BJ (cell line): ENCODE measurements around the gene CSF1. TPM values are rescaled to one million over a fixed set of nuclear protein-coding genes. Genes with fewer than 3 reads are reported as not detected.
A peak's percentile ranks its signal among the peaks of the same experiment; 100 is the strongest.
"Not testable (repeated sequence)": the region's sequence is repeated elsewhere in the genome, so short reads cannot be mapped to it uniquely, and the experiment has no call there.

Source experiments
- CTCF ChIA-PET: fragments of 350-600 bp; formaldehyde crosslinking; extraction: SDS; loops from one replicate; lab custom pipeline; 2021; ENCODE audit warnings: antibody characterized with exemption, inconsistent platforms; lab: Yijun Ruan, JAX
- POLR2A ChIA-PET: fragments of 300-600 bp; sonication (Branson Sonifier 250); formaldehyde crosslinking; extraction: SDS; loops from one replicate; lab custom pipeline; 2021; ENCODE audit warnings: antibody characterized with exemption; lab: Charles Lee
- DNase-seq: peaks from one replicate; pipeline ENCODE4 v3.0.0-alpha.2; 2011; ENCODE audit warnings: low read depth
- H3K27me3 ChIP-seq: 2 replicates; pipeline ENCODE4 v1.6.0; 2011; ENCODE audit warnings: low read length; ENCODE audit not compliant: control insufficient read depth, insufficient read depth
- H3K36me3 ChIP-seq: 2 replicates; pipeline ENCODE4 v1.5.1; 2011; ENCODE audit warnings: low read length; ENCODE audit not compliant: control insufficient read depth, insufficient read depth
- H3K4me3 ChIP-seq: 2 replicates; pipeline ENCODE4 v1.5.1; 2011; ENCODE audit warnings: low read depth, mild to moderate bottlenecking, control low read depth, low read length
- polyA plus RNA-seq: library from polyadenylated mRNA; depleted of rRNA; stranded (reverse); fragments of >200 nt; gene quantifications from 2 replicates; pipeline ENCODE4 v1.2.3, GENCODE V29; 2011
- TF ChIP-seq, protein P1 (sequence below): IDR thresholded peaks from 2 replicates; pipeline ENCODE4 v1.5.1; 2011; ENCODE audit warnings: low read depth, mild to moderate bottlenecking, control low read depth, inconsistent platforms, low read length, moderate library complexity; ENCODE audit not compliant: insufficient read depth

The CSF1 gene
- polyA plus RNA-seq, 1 experiment = 48.4 TPM

DNA sequence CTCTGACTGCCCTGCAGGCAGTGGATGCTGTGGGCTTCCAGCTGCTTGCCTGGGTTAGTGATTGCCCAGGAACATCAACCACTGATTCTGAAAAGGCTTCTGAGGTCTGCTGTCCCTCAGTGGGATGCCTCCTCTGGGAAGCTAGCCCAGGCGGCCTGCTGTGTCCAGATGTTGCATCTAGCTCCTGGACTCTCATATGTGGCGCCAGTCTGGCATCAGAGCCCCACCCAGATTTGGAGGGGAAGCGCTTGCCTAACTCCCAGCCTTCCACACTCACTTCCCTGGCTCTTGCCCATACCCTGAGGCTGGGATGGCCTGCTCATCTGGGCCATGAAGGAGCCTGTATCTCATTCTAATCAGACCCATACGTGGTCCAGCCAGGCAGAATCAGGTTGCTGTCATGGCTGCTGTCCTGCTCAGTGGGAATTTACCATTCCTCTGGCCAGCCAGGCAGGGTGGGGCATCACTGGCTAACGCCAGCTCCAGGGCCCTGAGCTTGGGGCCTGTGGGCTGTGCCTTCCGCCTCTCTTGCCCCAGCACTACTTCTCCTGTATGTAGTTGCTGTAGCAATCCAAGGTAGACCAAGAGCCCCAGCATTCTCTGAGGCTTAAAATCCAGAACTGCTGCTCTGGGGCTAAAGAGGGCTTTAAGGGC lies 4.1 kb downstream of the CSF1 start:
- H3K4me3 ChIP-seq = no peak overlapping the region
- peaks cover 34% of the 10 kb centered on the region for H3K36me3 ChIP-seq
- POLR2A ChIA-PET = no interaction called here
- CTCF ChIA-PET = interaction anchor here (0.7 to 3.3 kb wide), 6 partner anchors 8 to 137 kb away, joined by 3 to 25 read pairs (median 4); partner anchors contain the start of gene AHCYL1
- no peaks in the 10 kb centered on the region for H3K27me3 ChIP-seq
- DNase-seq = peak; percentile 82
- TF ChIP-seq, protein P1, sequence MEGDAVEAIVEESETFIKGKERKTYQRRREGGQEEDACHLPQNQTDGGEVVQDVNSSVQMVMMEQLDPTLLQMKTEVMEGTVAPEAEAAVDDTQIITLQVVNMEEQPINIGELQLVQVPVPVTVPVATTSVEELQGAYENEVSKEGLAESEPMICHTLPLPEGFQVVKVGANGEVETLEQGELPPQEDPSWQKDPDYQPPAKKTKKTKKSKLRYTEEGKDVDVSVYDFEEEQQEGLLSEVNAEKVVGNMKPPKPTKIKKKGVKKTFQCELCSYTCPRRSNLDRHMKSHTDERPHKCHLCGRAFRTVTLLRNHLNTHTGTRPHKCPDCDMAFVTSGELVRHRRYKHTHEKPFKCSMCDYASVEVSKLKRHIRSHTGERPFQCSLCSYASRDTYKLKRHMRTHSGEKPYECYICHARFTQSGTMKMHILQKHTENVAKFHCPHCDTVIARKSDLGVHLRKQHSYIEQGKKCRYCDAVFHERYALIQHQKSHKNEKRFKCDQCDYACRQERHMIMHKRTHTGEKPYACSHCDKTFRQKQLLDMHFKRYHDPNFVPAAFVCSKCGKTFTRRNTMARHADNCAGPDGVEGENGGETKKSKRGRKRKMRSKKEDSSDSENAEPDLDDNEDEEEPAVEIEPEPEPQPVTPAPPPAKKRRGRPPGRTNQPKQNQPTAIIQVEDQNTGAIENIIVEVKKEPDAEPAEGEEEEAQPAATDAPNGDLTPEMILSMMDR = no peak

DNA sequence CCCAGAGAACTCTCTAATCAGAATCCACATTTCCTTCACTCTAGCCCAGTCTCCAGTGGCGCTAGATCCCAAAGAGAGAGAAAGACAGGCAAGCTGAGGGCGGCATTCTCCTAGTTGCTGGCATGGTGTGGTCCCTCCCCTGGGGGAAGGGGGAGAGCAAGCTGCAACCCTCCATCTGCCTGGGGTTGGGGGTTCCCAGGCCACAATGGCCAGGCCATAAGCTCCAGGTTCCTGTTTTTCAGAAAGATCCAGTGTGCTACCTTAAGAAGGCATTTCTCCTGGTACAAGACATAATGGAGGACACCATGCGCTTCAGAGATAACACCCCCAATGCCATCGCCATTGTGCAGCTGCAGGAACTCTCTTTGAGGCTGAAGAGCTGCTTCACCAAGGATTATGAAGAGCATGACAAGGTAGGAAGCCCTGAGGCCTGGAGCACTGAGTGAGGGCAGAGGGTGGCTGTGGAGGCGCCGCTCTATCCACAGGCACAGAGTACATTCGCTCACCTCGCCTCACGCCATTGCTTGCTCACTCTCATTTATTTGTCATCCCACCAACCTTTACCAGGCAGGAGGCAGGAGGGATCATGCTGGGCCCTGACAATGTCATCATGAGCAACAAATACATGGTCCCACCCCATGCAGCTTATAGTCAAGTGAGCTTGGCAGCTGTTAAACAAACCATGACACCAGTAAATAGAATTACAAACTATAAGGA lies 6.6 kb downstream of the CSF1 start:
- Histone ChIP-seq H3K27me3 (no peaks in the 10 kb centered on the region), H3K4me3 (no peak overlapping the region), H3K36me3 (peaks cover 48% of the 10 kb centered on the region)
- no peak for DNase-seq
- CTCF ChIA-PET = interaction anchor here (1.0 to 2.4 kb wide), 2 partner anchors 8 to 67 kb away, joined by 3 to 8 read pairs; partner anchors contain the start of gene AHCYL1
- POLR2A ChIA-PET = no interaction called here
- TF ChIP-seq, protein P1 = no peak

DNA sequence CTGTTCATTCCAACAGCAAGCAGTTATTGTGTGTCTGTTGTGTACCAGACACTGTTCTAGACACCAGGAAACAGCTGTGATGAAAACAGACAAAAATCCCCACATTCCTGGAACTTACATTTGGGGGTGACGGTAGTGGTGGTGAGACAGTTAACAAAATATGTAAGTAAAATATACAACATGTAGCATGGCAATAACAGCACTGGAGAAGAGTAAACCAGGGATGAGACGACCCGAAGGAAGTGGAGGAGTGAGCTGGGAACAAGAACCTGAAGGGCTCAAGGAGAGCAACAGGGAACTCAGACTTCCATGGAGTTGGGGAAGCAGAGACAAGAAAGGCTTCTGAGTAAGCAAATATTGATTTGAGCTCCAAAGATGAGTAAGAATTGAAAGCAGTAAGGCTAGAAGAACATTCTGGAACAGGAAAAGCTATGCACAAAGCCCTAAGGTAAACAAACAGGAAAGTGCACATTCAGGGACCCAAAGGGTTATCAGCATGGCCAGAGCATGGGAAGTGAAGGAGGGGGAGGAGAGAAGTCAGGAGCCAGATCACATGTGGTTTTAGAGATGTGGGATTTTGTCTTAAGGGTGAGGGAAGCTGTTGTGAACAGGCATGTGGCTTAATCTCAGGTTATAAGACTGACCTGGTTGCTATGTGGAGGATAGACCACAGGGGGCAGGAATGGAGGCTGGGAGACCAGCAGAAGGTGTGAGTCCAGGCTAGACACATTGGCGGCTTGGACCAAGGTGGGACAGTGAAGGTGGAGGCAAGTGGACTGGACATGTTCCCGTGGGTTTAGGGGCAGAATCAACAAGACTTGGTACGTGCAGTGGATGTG lies 7.3 kb downstream of the CSF1 start:
- ChIA-PET POLR2A (no interaction called here), CTCF (interaction anchor here (0.6 to 2.4 kb wide), 3 partner anchors 66 to 113 kb away, joined by 3 to 8 read pairs (median 3); partner anchors contain the start of gene AHCYL1)
- DNase-seq = no peak
- Histone ChIP-seq H3K27me3 (no peaks in the 10 kb centered on the region), H3K36me3 (peaks cover 56% of the 10 kb centered on the region), H3K4me3 (no peak overlapping the region)
- TF ChIP-seq, protein P1 = no peak

DNA sequence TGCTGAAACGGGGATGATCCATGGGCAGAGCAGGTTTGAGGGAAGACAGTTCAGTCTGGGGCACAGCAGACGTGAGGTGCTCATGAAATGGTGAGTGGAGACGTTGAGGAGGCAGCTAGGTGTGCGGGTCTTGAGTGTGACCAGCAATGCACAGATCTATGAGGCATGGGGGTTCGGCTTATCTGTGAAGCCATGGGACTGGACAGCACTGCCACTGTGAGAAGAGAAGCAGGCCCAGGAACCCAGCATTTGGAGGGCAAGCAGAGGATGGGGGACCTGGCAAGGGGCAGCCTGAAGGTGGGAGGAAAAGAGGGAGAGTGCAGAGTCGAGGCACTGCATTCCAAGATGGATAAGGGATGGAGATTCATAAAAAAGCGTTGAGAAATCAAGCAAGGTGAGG lies 8.0 kb downstream of the CSF1 start:
- ChIA-PET POLR2A (no interaction called here), CTCF (interaction anchor here (0.6 to 2.5 kb wide), 3 partner anchors 66 to 144 kb away, joined by 3 to 8 read pairs (median 7); partner anchors contain the start of gene AHCYL1)
- TF ChIP-seq, protein P1 = no peak
- Histone ChIP-seq H3K4me3 (no peak overlapping the region), H3K36me3 (peaks cover 63% of the 10 kb centered on the region), H3K27me3 (no peaks in the 10 kb centered on the region)
- DNase-seq = no peak

DNA sequence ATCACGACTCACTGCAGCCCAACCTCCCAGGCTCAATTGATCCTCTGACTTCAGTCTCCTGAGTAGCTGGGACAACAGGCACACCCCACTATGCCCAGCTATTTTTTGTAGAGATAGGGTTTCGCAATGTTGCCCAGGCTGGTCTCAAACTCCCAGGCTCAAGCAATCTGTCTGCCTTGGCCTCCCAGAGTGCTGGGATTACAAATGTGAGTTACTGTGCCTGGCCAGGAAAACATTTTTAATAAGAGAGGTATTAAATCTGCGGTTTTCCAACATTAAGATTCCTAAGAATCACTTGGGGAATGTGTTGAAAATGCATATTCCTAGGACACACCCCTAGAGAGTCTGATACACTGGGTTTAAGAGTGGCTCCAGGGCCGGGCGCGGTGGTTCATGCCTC lies 8.7 kb downstream of the CSF1 start:
- POLR2A ChIA-PET = no interaction called here
- no peak for DNase-seq
- Histone ChIP-seq H3K4me3 (no peak overlapping the region), H3K27me3 (no peaks in the 10 kb centered on the region), H3K36me3 (peaks cover 68% of the 10 kb centered on the region)
- CTCF ChIA-PET = interaction anchor here (1.3 to 2.5 kb wide), 4 partner anchors 65 to 145 kb away, joined by 3 to 8 read pairs (median 5); partner anchors contain the start of gene AHCYL1
- TF ChIP-seq, protein P1 = no peak

DNA sequence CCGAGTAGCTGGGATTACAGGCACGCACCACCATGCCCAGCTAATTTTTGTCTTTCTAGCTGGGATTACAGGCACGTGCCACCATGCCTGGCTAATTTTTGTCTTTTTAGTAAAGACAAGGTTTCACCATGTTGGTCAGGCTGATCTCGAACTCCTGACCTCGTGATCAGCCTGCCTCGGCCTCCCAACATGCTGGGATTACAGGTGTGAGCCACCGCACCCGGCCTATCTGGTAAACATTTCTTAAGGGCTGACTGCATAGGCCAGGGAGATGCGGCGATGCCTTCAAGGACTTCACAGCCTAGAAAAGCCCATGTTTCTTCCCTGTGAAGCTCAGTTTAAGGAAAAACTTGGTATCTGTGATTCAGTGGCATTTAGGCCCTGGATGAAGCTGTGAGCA lies 9.7 kb downstream of the CSF1 start:
- H3K27me3 ChIP-seq, DNase-seq, H3K4me3 ChIP-seq, POLR2A ChIA-PET: not testable (repeated sequence)
- CTCF ChIA-PET = interaction anchor here (0.7 to 2.5 kb wide), 7 partner anchors 63 to 427 kb away, joined by 3 to 7 read pairs (median 3); no protein-coding TSS in a partner anchor
- H3K36me3 ChIP-seq = peaks cover 77% of the 10 kb centered on the region
